ENCODE results near the gene TMCO4.
A peak's percentile ranks its signal among the peaks of the same experiment; 100 is the strongest.

Gene TMCO4

DNA sequence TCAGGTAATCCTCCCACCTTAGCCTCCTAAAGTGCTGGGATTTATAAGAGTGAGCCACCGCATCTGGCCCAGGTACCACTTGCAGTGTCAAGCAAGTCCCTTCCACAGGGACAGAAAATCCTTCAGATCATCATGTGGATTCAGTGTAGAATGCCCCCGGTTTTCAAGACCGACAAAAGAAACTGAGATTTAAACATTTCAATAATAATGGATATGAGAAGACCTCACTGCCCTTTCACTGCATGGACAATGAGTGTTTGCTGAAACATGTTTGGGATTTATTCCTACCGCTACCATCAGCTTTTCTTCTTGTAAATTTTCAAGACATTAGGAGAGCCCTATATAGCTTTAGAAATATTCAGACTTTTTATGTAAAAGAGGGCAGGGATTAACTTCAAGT, 93.6 kb downstream of the TMCO4 start:
- no peaks in the 10 kb centered on the region for H3K9me3 ChIP-seq (ENCODE audit: low read length)
- H3K27ac ChIP-seq (ENCODE audit: low read depth, low read length, poor library complexity, severe bottlenecking): no peak overlapping the region
- TF ChIP-seq EZH2 (IDR thresholded peaks at IDR 0.05; ENCODE audit: borderline replicate concordance, low read length): no peak
- no peak for TF ChIP-seq CTCF (IDR thresholded peaks at IDR 0.05; ENCODE audit: low read length)
- H3K4me3 ChIP-seq (ENCODE audit: low read depth, low read length, poor library complexity, severe bottlenecking): no peak overlapping the region
- no peak overlapping the region for H3K4me2 ChIP-seq (ENCODE audit: low read length)
- no peaks in the 10 kb centered on the region for H4K20me1 ChIP-seq (ENCODE audit: insufficient read depth, low read length)
- no peak overlapping the region for H2AFZ ChIP-seq (ENCODE audit: low read length)
- H3K27me3 ChIP-seq (ENCODE audit: insufficient read depth, low read length): no peaks in the 10 kb centered on the region
- H3K36me3 ChIP-seq (ENCODE audit: insufficient read depth, low read length): no peaks in the 10 kb centered on the region
- H3K9me2 ChIP-seq (ENCODE audit: low read depth, low read length): no peaks in the 10 kb centered on the region
- no peaks in the 10 kb centered on the region for H3K79me2 ChIP-seq (ENCODE audit: insufficient read depth, low read length)
- no peaks in the 10 kb centered on the region for H3K4me1 ChIP-seq (ENCODE audit: insufficient read depth, low read length, severe bottlenecking)
- H3K9ac ChIP-seq (ENCODE audit: low read length): no peak overlapping the region
- no peaks in the 10 kb centered on the region for H3F3A ChIP-seq (ENCODE audit: insufficient read depth, low read length)

GRCh38 chr1:19705464-19705863, 94.3 kb downstream of the TMCO4 start:
- H3K4me1 ChIP-seq (ENCODE audit: insufficient read depth, low read length, severe bottlenecking): no peaks in the 10 kb centered on the region
- H3K27me3 ChIP-seq (ENCODE audit: insufficient read depth, low read length): no peaks in the 10 kb centered on the region
- H3K9me3 ChIP-seq (ENCODE audit: low read length): no peaks in the 10 kb centered on the region
- no peaks in the 10 kb centered on the region for H4K20me1 ChIP-seq (ENCODE audit: insufficient read depth, low read length)
- no peaks in the 10 kb centered on the region for H3K79me2 ChIP-seq (ENCODE audit: insufficient read depth, low read length)
- H3K4me3 ChIP-seq (ENCODE audit: low read depth, low read length, poor library complexity, severe bottlenecking): no peak overlapping the region
- no peaks in the 10 kb centered on the region for H3F3A ChIP-seq (ENCODE audit: insufficient read depth, low read length)
- no peak overlapping the region for H3K9ac ChIP-seq (ENCODE audit: low read length)
- H3K4me2 ChIP-seq (ENCODE audit: low read length): no peak overlapping the region
- no peaks in the 10 kb centered on the region for H3K36me3 ChIP-seq (ENCODE audit: insufficient read depth, low read length)
- H3K9me2 ChIP-seq (ENCODE audit: low read depth, low read length): no peaks in the 10 kb centered on the region
- H2AFZ ChIP-seq (ENCODE audit: low read length): no peak overlapping the region
- no peak overlapping the region for H3K27ac ChIP-seq (ENCODE audit: low read depth, low read length, poor library complexity, severe bottlenecking)
- TF ChIP-seq CTCF (IDR thresholded peaks at IDR 0.05; ENCODE audit: low read length) (no peak), EZH2 (IDR thresholded peaks at IDR 0.05; ENCODE audit: borderline replicate concordance, low read length) (no peak)

- TF ChIP-seq CTCF (IDR thresholded peaks at IDR 0.05; ENCODE audit: low read length) (peak; percentile 93), EZH2 (IDR thresholded peaks at IDR 0.05; ENCODE audit: borderline replicate concordance, low read length) (no peak)
- H3K79me2 ChIP-seq (ENCODE audit: insufficient read depth, low read length): no peaks in the 10 kb centered on the region
- no peak overlapping the region for H2AFZ ChIP-seq (ENCODE audit: low read length)
- no peaks in the 10 kb centered on the region for H3K36me3 ChIP-seq (ENCODE audit: insufficient read depth, low read length)
- H3K9me3 ChIP-seq (ENCODE audit: low read length): no peaks in the 10 kb centered on the region
- H3K27ac ChIP-seq (ENCODE audit: low read depth, low read length, poor library complexity, severe bottlenecking): no peak overlapping the region
- H3K27me3 ChIP-seq (ENCODE audit: insufficient read depth, low read length): no peaks in the 10 kb centered on the region
- H3K4me1 ChIP-seq (ENCODE audit: insufficient read depth, low read length, severe bottlenecking): no peaks in the 10 kb centered on the region
- H3K9ac ChIP-seq (ENCODE audit: low read length): no peak overlapping the region
- no peaks in the 10 kb centered on the region for H3K9me2 ChIP-seq (ENCODE audit: low read depth, low read length)
- no peak overlapping the region for H3K4me3 ChIP-seq (ENCODE audit: low read depth, low read length, poor library complexity, severe bottlenecking)
- H3F3A ChIP-seq (ENCODE audit: insufficient read depth, low read length): no peaks in the 10 kb centered on the region
- H4K20me1 ChIP-seq (ENCODE audit: insufficient read depth, low read length): no peaks in the 10 kb centered on the region
- H3K4me2 ChIP-seq (ENCODE audit: low read length): no peak overlapping the region
Observed at GRCh38 chr1:19704247-19705113, 95.2 kb downstream of the TMCO4 start.
